Measurements from ENCODE around the gene ARHGDIG. TPM values are rescaled to one million over a fixed set of nuclear protein-coding genes. Genes with fewer than 3 reads are reported as not detected.
"Not testable (repeated sequence)": the region's sequence is repeated elsewhere in the genome, so short reads cannot be mapped to it uniquely, and the experiment has no call there.

Gene ARHGDIG
- polyA plus RNA-seq: not detected

GRCh38 chr16:280552-280951, at the start of gene ARHGDIG:
TSS of gene ARHGDIG (plus strand) at chr16:280591. CDS start at chr16:280681, 90 bp downstream.
- Mint-ChIP-seq H3K4me1 (peaks cover 0 to 3% (median 0%) of the 10 kb centered on the region in 3 donors), H3K27ac (no peak within 1 kb of the TSS), H3K4me3 (no peak within 1 kb of the TSS), H3K27me3 (peaks cover 28% of the 10 kb centered on the region), H3K36me3 (no peaks in the 10 kb centered on the region), H3K9me3 (no peaks in the 10 kb centered on the region)

- H3K9me3 Mint-ChIP-seq: no peaks in the 10 kb centered on the region
- H3K27ac Mint-ChIP-seq: peak overlapping the region in 1 of 3 donors; percentile 86
- no peaks in the 10 kb centered on the region for H3K36me3 Mint-ChIP-seq
- H3K4me1 Mint-ChIP-seq: peaks cover 18 to 33% (median 23%) of the 10 kb centered on the region in 3 donors
- H3K27me3 Mint-ChIP-seq: no peaks in the 10 kb centered on the region
- H3K4me3 Mint-ChIP-seq: peak overlapping the region in 1 of 4 donors; percentile 79
These were observed 49.4 kb upstream of the ARHGDIG start for GRCh38 chr16:230949-231348.

- peak within 1 kb of the TSS; percentile 96 to 99 (median 98) for H3K27ac Mint-ChIP-seq
- peak within 1 kb of the TSS; percentile 96 to 98 (median 96) for H3K4me3 Mint-ChIP-seq
- peaks cover under 1% of the 10 kb centered on the region for H3K36me3 Mint-ChIP-seq
These were observed 45.7 kb upstream of the ARHGDIG start, which contains the start of gene FAM234A for GRCh38 chr16:234468-235305. TSS of gene FAM234A (plus strand) at chr16:234821. CDS start at chr16:254414, 19,593 bp downstream.

GRCh38 chr16:239948-240277, 40.5 kb upstream of the ARHGDIG start:
- Mint-ChIP-seq H3K27ac (peak overlapping the region in 2 of 3 donors; percentile 19 to 21), H3K4me3 (peak overlapping the region in 1 of 4 donors; percentile 5), H3K4me1 (peaks cover 9 to 15% (median 10%) of the 10 kb centered on the region in 3 donors), H3K9me3 (no peaks in the 10 kb centered on the region), H3K27me3 (no peaks in the 10 kb centered on the region), H3K36me3 (peaks cover 2% of the 10 kb centered on the region)

More at GRCh38 chr16:234468-235305, 45.7 kb upstream of the ARHGDIG start, which contains the start of gene FAM234A:
- H3K9me3 Mint-ChIP-seq: no peaks in the 10 kb centered on the region
- peaks cover 8 to 10% (median 9%) of the 10 kb centered on the region in 3 donors for H3K4me1 Mint-ChIP-seq
- no peaks in the 10 kb centered on the region for H3K27me3 Mint-ChIP-seq

- Mint-ChIP-seq H3K4me3 (no peak overlapping the region), H3K9me3 (no peaks in the 10 kb centered on the region), H3K36me3 (peaks cover 2% of the 10 kb centered on the region), H3K27ac (peak overlapping the region in 1 of 3 donors; percentile 28), H3K27me3 (no peaks in the 10 kb centered on the region), H3K4me1 (peaks cover 5 to 13% (median 6%) of the 10 kb centered on the region in 3 donors)
These were observed 39.8 kb upstream of the ARHGDIG start for GRCh38 chr16:240559-240958.

- Mint-ChIP-seq H3K4me1 (peaks cover 3 to 10% (median 6%) of the 10 kb centered on the region in 3 donors), H3K4me3 (no peak overlapping the region), H3K27me3 (no peaks in the 10 kb centered on the region)
These were observed 38.1 kb upstream of the ARHGDIG start for GRCh38 chr16:242281-242680.

GRCh38 chr16:243348-243747, 37.0 kb upstream of the ARHGDIG start:
- Mint-ChIP-seq H3K4me1 (peaks cover 3 to 10% (median 6%) of the 10 kb centered on the region in 3 donors), H3K27ac (no peak overlapping the region), H3K4me3 (no peak overlapping the region), H3K9me3 (no peaks in the 10 kb centered on the region), H3K27me3 (no peaks in the 10 kb centered on the region), H3K36me3 (peaks cover 4% of the 10 kb centered on the region)

More at GRCh38 chr16:242281-242680, 38.1 kb upstream of the ARHGDIG start:
- Mint-ChIP-seq H3K9me3 (no peaks in the 10 kb centered on the region), H3K27ac (no peak overlapping the region), H3K36me3 (peaks cover 2% of the 10 kb centered on the region)

- H3K27ac Mint-ChIP-seq: no peak overlapping the region
- no peaks in the 10 kb centered on the region for H3K27me3 Mint-ChIP-seq
- H3K4me3 Mint-ChIP-seq: no peak overlapping the region
- H3K4me1 Mint-ChIP-seq: peaks cover 0 to 5% (median 3%) of the 10 kb centered on the region in 3 donors
- peaks cover 2% of the 10 kb centered on the region for H3K36me3 Mint-ChIP-seq
- H3K9me3 Mint-ChIP-seq: no peaks in the 10 kb centered on the region
These were observed 35.3 kb upstream of the ARHGDIG start for GRCh38 chr16:245105-245504.

- H3K4me3 Mint-ChIP-seq: no peak overlapping the region
- H3K27ac Mint-ChIP-seq: no peak overlapping the region
- H3K9me3 Mint-ChIP-seq: no peaks in the 10 kb centered on the region
- peaks cover 9% of the 10 kb centered on the region for H3K36me3 Mint-ChIP-seq
- H3K27me3 Mint-ChIP-seq: no peaks in the 10 kb centered on the region
- H3K4me1 Mint-ChIP-seq: peaks cover 0 to 3% (median 1%) of the 10 kb centered on the region in 3 donors
These were observed 33.4 kb upstream of the ARHGDIG start for GRCh38 chr16:247027-247426.

GRCh38 chr16:249431-249830, 31.0 kb upstream of the ARHGDIG start:
- Mint-ChIP-seq H3K27ac (no peak overlapping the region), H3K27me3 (no peaks in the 10 kb centered on the region), H3K4me3 (no peak overlapping the region), H3K36me3 (peaks cover 11% of the 10 kb centered on the region), H3K9me3 (no peaks in the 10 kb centered on the region), H3K4me1 (peaks cover 5 to 9% (median 8%) of the 10 kb centered on the region in 3 donors)

- no peaks in the 10 kb centered on the region for H3K9me3 Mint-ChIP-seq
- no peaks in the 10 kb centered on the region for H3K27me3 Mint-ChIP-seq
- H3K27ac Mint-ChIP-seq: peak overlapping the region; percentile 15 to 95 (median 85)
- peaks cover 8 to 9% (median 9%) of the 10 kb centered on the region in 3 donors for H3K4me1 Mint-ChIP-seq
- peaks cover 12% of the 10 kb centered on the region for H3K36me3 Mint-ChIP-seq
- H3K4me3 Mint-ChIP-seq: peak overlapping the region in 3 of 4 donors; percentile 66 to 92 (median 74)
These were observed 27.7 kb upstream of the ARHGDIG start for GRCh38 chr16:252366-253337.

- no peaks in the 10 kb centered on the region for H3K27me3 Mint-ChIP-seq
- H3K4me3 Mint-ChIP-seq: no peak overlapping the region
- H3K36me3 Mint-ChIP-seq: peaks cover 10% of the 10 kb centered on the region
- H3K9me3 Mint-ChIP-seq: no peaks in the 10 kb centered on the region
- no peak overlapping the region for H3K27ac Mint-ChIP-seq
- peaks cover 8 to 9% (median 9%) of the 10 kb centered on the region in 3 donors for H3K4me1 Mint-ChIP-seq
These were observed 26.6 kb upstream of the ARHGDIG start for GRCh38 chr16:253833-254232.

- Mint-ChIP-seq H3K4me1 (peaks cover 8 to 9% (median 9%) of the 10 kb centered on the region in 3 donors), H3K27ac (peak overlapping the region in 1 of 3 donors; percentile 31), H3K27me3 (no peaks in the 10 kb centered on the region), H3K4me3 (no peak overlapping the region), H3K36me3 (peaks cover 10% of the 10 kb centered on the region), H3K9me3 (no peaks in the 10 kb centered on the region)
These were observed 25.9 kb upstream of the ARHGDIG start for GRCh38 chr16:254461-254860.

- no peaks in the 10 kb centered on the region for H3K9me3 Mint-ChIP-seq
- H3K27me3 Mint-ChIP-seq: no peaks in the 10 kb centered on the region
- peaks cover 8 to 9% (median 9%) of the 10 kb centered on the region in 3 donors for H3K4me1 Mint-ChIP-seq
- H3K36me3 Mint-ChIP-seq: peaks cover 10% of the 10 kb centered on the region
- peak overlapping the region in 1 of 3 donors; percentile 31 for H3K27ac Mint-ChIP-seq
- no peak overlapping the region for H3K4me3 Mint-ChIP-seq
These were observed 25.2 kb upstream of the ARHGDIG start for GRCh38 chr16:255183-255582.

GRCh38 chr16:258091-258490, 22.3 kb upstream of the ARHGDIG start:
- not testable (repeated sequence) for H3K36me3 Mint-ChIP-seq, H3K4me1 Mint-ChIP-seq, H3K9me3 Mint-ChIP-seq, H3K4me3 Mint-ChIP-seq, H3K27me3 Mint-ChIP-seq, H3K27ac Mint-ChIP-seq

All from IgD-negative memory B cell (primary cell).